GM12872 (cell line): Measurements from ENCODE around the gene GOLGA3.

ENCODE experiments used
- TF ChIP-seq, protein P1 (sequence below): IDR thresholded peaks from 3 replicates; pipeline ENCODE4 v1.5.1; 2011; ENCODE audit warnings: low read depth, mild to moderate bottlenecking, low read length, moderate library complexity; ENCODE audit not compliant: insufficient read depth

The GOLGA3 gene

DNA sequence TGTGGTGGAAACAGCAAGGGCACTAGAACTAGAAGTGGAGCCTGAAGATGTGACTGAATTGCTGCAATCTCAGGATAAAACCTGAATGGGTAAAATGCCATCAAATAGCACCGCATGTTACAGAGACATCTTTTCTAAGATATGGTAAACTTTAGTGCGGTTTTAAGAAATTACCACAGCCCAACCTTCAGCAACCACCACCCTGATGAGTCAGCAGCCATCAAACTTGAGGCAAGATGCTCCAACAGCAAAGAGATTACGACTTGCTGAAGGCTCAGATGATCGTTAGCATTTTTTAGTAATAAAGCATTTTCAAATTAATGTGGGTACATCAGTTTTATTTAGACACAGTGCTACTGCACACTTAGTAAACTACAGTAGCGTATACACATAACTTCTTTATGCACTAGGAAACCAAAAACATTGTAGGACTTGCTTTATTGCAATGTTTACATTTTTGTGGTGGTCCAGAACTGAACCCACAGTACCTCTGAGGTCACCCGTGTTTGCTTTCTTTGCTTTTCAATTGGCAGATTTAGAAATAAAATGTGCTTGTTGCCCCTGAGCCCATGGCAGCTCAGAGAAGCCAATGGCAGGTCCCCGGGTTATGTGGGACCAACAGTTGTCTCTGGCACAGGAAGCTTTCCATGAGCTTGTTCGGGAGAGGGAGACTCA lies 15.9 kb downstream of the GOLGA3 start:
- TF ChIP-seq, protein P1, sequence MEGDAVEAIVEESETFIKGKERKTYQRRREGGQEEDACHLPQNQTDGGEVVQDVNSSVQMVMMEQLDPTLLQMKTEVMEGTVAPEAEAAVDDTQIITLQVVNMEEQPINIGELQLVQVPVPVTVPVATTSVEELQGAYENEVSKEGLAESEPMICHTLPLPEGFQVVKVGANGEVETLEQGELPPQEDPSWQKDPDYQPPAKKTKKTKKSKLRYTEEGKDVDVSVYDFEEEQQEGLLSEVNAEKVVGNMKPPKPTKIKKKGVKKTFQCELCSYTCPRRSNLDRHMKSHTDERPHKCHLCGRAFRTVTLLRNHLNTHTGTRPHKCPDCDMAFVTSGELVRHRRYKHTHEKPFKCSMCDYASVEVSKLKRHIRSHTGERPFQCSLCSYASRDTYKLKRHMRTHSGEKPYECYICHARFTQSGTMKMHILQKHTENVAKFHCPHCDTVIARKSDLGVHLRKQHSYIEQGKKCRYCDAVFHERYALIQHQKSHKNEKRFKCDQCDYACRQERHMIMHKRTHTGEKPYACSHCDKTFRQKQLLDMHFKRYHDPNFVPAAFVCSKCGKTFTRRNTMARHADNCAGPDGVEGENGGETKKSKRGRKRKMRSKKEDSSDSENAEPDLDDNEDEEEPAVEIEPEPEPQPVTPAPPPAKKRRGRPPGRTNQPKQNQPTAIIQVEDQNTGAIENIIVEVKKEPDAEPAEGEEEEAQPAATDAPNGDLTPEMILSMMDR: no peak

DNA sequence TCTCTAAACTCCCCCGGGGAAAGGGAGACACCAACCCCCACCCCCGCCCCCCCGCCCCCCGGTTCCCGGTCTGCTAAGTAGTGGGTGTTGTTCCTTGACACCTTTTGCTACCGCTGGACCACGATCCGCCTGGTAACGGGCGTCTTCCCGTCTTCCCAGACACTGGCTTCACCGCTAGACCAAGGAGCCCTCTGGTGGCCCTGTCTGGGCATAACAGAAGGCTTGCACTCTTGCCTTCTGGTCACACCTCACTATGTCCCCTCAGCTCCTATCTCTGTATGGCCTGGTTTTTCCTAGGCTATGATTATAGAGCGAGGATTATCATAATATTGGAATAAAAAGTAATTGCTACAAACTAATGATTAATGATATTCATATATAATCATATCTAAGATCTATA lies 19.3 kb downstream of the GOLGA3 start:
- TF ChIP-seq, protein P1: peak; percentile 41; the same call in 2 of the 3 replicates

DNA sequence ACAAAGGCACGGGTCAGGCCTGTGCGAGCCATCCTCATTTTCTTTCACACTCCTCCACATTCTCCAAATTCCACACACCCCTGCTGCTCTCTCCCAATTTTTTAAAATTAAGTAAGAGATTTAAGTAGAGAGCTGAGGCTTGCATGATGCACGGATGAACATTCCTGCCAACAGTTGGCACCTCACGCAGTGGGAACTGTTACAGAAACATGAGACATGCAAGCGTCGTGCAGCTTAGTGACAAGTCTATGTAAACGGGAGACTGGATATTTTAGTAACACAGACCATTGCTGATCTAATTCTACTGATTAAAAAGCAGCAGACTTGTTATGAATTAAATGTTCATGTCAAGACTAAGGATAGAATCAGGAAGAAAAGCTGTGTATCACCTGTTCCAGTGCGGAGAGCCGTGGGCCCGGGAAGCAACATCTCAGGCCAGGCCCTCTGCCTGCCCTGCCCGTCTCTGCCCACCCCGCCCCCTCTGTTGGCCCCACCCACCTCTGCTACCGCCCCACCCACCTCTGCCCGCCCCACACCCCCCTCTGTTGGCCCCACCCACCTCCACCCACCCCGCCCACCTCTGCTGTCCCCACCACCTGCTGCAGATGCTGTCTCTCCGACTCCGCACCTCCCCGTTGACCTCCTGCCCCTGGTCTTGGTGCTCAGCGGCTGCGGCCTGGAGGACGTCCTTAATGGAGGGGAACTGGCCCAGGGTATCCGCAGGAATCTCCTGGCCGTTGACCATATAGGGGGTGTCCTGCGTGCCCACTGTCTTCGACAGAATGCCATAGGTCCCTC lies 21.2 kb downstream of the GOLGA3 start:
- TF ChIP-seq, protein P1: no peak

DNA sequence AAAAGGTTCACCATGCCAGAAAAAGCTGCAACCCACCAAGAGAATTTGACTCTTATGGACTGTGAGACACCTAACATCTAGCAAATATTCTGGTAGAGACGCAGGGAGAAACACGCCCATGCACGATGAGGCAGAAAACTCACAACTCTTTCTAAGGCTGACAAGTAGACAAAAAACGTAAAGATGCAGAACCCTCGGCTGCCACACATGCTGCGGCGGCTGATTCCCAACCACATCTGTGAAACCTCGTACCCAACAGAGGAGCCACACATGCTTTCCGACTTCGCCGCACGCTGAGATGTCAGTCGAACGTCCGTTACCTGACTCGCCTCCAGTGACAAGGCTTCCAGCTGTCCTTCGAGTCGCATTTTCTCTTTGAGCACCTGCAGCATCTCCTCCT lies 21.8 kb downstream of the GOLGA3 start:
- TF ChIP-seq, protein P1: no peak

DNA sequence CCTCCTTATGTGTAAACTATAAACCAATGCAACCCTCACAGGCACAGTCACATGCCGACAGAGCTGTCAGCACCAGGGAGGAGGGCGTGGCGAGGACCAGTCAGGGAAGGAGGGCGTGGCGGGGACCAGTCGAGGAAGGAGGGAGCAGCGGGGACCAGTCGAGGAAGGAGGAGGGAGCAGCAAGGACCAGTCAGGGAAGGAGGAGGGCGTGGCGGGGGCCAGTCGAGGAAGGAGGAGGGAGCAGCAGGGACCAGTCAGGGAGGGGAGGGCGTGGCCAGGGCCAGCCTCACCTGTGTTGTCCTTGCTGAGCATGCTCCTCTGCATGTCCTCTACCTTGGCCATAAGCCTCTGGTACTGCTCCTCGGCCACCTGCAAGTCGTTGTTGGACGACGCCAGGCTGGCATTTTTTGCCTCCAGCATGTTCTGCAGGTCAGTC lies 24.2 kb downstream of the GOLGA3 start:
- TF ChIP-seq, protein P1: no peak

DNA sequence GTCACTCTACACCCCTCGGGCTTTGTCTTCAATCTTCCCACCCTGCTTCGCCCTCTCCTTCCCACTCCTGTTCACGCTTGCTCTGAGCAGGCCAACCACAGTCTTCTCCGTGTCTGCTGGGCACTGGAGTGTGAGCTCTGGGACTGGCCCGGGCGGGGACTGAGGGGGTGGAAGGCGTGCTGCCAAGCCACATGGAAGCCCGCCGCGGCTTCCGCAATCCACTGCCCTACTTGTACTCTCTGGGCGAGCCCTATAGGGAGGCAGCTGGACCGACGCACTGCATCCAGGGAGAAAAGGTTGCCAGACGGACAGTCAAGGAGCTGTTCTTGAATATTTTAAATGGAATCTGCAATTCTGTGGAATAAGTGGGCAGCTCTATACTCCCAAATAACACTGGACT lies 24.8 kb downstream of the GOLGA3 start:
- TF ChIP-seq, protein P1: no peak

DNA sequence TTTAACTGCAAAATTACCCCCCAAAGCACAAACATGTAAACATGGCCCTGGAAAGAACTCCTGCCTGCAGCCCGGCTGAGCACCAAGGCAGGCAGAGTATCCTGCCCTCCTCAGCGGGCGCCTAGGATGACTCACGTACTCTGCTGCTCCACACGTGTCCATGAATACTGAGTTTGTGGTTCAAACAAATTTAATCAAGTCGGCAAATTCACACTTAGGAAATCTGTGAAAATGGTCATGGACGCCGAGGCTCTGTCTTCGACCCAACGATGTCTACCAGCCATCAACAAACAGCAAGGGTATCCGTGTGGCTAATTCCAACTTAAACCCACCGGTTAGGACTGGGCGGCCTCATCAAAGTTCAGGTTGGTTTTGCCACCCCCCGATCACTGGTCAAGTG lies 25.5 kb downstream of the GOLGA3 start:
- TF ChIP-seq, protein P1: no peak
